ENCODE data around the gene KANK4.

KANK4 gene

DNA sequence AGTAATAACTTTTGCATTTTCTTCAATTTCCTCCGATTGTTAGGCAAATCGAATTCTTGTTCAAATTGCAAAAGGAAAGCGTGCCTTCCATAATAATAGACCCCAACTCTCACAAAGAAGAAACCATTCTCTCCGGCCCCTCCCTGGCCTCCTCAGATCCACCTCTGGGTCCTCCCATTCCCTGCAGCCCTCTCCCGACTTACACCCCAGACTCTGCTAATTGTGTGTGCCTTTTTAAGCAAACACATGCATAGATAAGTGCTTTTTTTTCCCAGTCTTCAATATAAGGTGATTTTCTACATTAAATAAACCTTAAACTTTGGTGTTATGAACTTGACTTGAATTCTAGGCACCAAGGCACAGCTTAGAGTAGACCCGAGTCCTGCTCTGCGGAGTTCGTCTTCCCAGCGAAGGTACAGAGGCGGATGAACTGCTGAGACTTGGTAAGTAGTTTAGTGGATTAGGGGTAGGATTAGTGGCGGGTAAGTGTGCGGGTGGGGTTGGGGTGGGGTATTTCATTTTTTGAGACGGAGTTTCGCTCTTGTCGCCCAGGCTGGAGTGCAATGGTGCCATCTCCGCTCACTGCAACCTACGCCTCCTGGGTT lies 123.0 kb downstream of the KANK4 start:
- no peak for DNase-seq

DNA sequence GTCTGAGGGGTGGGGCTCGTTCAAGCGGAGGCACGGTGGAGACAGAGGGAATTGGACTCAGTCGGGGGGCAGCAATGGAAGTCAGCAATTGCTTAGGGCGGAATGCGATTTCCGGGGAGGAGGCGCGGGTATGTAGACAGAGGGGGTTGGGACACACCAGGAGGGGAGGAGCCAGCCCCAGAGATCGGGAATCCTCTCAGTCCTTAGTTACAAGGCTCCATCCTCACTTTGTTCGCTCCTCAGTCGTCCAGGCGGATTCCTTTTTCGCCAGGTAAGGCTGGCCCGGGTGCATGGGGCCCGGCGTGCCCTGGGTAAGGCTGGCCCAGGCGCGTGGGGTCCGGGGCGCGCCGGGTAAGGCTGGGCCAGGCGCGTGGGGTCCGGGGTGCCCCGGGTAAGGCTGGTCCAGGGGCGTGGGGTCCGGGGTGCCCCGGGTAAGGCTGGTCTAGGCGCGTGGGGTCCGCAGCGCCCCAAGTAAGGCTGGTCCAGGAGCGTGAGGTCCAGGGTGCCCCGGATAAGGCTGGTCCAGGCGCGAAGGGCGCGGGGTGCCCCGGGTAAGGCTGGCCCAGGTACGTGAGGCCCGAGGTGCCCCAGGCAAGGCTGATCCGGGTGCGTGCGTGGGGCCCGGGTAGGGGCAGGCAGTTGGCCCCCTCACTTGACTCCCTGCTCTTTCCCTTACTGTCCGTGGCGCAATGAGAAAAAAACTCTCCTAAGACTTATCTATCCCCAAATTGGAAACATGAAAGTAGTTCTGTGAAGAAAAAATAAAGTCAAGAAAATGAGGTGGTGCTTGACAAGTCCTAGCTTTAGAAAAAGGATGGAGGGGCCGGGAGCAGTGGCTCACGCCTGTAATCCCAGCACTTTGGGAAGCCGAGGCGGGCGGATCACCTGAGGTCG lies 124.3 kb downstream of the KANK4 start, which contains the start of gene L1TD1:
L1TD1 (plus strand) TSS at position 199 of the 894 bp plus-strand sequence. CDS start 11,780 bp downstream, outside the sequence.
- no peak for DNase-seq

DNA sequence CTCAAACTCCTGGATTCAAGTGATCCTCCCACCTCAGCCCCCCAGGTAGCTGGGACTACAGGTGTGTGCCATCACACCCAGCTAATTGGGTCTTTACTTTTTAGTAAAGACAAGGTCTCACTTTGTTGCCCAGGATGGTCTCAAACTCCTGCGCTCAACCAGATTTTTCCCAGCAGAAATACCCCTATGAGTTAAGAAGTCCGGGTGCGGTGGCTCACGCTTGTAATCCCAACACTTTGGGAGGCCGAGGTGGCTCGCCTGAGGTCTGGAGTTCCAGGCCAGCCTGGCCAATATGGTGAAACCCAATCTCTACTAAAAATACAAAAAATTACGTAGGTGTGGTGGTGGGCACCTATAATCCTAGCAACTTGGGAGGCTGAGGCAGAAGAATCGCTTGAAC lies 131.1 kb downstream of the KANK4 start:
- no peak for DNase-seq

DNA sequence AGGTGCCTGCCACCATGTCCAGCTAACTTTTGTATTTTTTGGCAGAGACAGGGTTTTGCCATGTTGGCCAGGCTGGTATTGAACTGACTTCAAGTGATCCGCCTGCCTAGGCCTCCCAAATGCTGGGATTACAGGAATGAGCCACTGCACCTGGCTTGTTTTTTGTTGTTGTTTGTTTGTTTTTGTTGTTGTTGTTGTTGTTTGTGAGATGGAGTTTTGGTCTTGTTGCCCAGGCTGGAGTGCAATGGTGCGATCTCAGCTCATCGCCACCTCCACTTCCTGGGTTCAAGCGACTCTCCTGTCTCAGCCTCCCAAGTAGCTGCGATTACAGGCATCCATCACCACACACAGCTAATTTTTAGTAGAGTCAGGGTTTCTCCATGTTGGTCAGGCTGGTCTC lies 131.7 kb downstream of the KANK4 start:
- DNase-seq, result no peak
